ENCODE data around the gene CYTH1. TPM values are rescaled to one million over a fixed set of nuclear protein-coding genes. Genes with fewer than 3 reads are reported as not detected.

The CYTH1 gene
- total and polyA plus RNA-seq, 3 donors from 2014 or later, result 40.8 to 47.9 (median 42.2) TPM

DNA sequence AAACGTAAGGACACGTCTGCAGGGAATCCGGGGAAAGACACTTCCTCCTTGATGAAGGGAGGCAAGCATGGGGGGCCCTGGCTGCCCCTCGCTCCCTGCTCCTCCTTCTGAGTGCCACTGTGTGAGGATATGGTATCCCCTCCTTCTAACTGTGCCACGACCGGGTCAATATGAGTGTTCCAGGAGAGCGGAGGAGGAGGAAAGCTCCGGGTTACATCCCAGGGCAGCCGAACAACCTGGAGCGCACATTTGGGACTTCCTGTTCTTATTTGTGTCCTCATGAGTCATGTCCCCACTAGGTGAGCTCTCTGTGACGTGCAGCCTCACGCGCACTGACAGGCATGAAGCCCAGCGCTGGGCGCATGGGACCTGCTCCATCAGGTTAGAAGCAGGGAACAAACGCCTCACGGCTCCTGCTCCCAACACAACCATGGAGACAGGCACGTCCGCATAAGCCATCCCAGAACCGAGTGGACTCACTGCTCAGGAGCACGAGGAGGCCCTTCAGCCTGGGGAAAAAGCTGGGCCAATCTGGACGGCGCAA lies 112.0 kb downstream of the CYTH1 start:
- intact Hi-C loops (cut with DNase I; ENCODE audit: low total_unique reads), result no loop called here
- H3K27ac ChIP-seq, result no peak overlapping the region
- H3K27me3 ChIP-seq, result no peaks in the 10 kb centered on the region
- no peak overlapping the region for H3K4me3 ChIP-seq
- TF ChIP-seq, protein P1, sequence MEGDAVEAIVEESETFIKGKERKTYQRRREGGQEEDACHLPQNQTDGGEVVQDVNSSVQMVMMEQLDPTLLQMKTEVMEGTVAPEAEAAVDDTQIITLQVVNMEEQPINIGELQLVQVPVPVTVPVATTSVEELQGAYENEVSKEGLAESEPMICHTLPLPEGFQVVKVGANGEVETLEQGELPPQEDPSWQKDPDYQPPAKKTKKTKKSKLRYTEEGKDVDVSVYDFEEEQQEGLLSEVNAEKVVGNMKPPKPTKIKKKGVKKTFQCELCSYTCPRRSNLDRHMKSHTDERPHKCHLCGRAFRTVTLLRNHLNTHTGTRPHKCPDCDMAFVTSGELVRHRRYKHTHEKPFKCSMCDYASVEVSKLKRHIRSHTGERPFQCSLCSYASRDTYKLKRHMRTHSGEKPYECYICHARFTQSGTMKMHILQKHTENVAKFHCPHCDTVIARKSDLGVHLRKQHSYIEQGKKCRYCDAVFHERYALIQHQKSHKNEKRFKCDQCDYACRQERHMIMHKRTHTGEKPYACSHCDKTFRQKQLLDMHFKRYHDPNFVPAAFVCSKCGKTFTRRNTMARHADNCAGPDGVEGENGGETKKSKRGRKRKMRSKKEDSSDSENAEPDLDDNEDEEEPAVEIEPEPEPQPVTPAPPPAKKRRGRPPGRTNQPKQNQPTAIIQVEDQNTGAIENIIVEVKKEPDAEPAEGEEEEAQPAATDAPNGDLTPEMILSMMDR (IDR thresholded peaks at IDR 0.05), result no peak
- no peak for TF ChIP-seq POLR2A (IDR thresholded peaks at IDR 0.05)
- no peaks in the 10 kb centered on the region for H3K36me3 ChIP-seq (ENCODE audit: low read depth, missing control alignments)
- H3K9me3 ChIP-seq, result no peaks in the 10 kb centered on the region
- H3K4me1 ChIP-seq, result no peaks in the 10 kb centered on the region
- no peak for DNase-seq
- WGBS, 2 donors, result 91 to 92% methylated on average over 23 of the region's 23 CpGs

DNA sequence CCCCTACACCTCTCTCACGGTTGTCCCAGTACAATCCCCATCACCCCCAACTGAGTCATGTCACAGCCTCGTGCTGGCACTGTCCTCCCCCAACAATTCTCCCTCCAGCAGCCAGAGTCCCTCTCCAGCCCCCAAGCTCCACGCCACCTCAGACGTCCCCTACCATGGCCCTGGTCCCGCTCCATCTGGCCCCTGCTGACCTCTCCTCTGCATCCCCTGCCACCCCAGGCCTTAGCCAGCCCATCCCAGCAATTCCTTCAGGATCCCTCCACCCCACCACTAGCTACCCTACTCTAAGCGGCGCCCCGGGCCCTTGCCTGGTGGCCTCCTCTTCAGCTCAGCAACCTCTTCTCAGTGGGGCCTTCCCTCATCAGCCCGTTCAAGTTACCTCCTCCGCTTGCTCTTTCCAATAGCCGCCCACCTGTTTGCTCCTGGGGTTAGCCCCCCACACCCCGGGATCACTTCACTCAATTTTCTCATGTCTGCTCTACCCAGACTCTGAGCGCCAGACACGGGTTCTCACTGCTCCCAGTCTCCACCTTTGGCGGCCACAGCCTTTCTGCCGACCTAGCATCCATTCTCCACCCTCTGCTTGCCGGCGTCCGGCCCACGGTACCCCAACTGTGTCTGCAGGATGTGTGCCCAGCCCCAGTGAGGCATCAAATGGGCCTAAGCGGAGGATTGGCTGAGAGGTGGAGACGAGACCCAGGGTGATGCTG lies 112.7 kb downstream of the CYTH1 start:
- no peak overlapping the region for H3K27ac ChIP-seq
- no peak overlapping the region for H3K4me3 ChIP-seq
- H3K4me1 ChIP-seq, result no peaks in the 10 kb centered on the region
- H3K9me3 ChIP-seq, result no peaks in the 10 kb centered on the region
- no peak for DNase-seq
- no peak for TF ChIP-seq POLR2A (IDR thresholded peaks at IDR 0.05)
- TF ChIP-seq, protein P1 (IDR thresholded peaks at IDR 0.05), result no peak
- WGBS, 2 donors, result 94 to 96% methylated on average over 22 of the region's 22 CpGs
- intact Hi-C loops (cut with DNase I; ENCODE audit: low total_unique reads), result no loop called here
- H3K36me3 ChIP-seq (ENCODE audit: low read depth, missing control alignments), result no peaks in the 10 kb centered on the region
- H3K27me3 ChIP-seq, result no peaks in the 10 kb centered on the region

DNA sequence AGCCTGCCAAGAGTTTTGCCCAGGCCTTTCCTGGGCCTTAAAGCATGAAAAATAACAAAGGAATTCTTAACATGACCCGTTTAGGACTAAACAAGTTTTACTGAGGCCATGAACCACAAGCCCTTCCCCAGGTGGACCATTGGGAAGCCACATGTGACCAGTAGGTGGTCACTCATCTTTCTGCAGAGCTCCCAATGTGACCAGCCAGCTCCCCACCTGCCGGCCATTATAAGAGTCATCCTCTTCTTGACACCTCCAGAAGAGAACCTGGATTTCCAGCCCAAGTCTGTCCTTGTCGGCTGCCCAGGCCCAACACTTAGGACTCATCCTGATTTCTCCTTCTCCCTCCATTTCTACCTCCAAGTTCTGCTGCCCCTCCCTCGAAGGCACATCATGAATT lies 113.2 kb downstream of the CYTH1 start:
- intact Hi-C loops (cut with DNase I; ENCODE audit: low total_unique reads), result no loop called here
- Histone ChIP-seq H3K4me1 (no peaks in the 10 kb centered on the region), H3K9me3 (no peaks in the 10 kb centered on the region), H3K27me3 (no peaks in the 10 kb centered on the region), H3K27ac (no peak overlapping the region), H3K36me3 (ENCODE audit: low read depth, missing control alignments) (no peaks in the 10 kb centered on the region), H3K4me3 (no peak overlapping the region)
- WGBS, 2 donors, result 88 to 89% methylated on average over 4 of the region's 4 CpGs
- TF ChIP-seq POLR2A (IDR thresholded peaks at IDR 0.05), result no peak
- TF ChIP-seq, protein P1 (IDR thresholded peaks at IDR 0.05), result no peak
- no peak for DNase-seq

DNA sequence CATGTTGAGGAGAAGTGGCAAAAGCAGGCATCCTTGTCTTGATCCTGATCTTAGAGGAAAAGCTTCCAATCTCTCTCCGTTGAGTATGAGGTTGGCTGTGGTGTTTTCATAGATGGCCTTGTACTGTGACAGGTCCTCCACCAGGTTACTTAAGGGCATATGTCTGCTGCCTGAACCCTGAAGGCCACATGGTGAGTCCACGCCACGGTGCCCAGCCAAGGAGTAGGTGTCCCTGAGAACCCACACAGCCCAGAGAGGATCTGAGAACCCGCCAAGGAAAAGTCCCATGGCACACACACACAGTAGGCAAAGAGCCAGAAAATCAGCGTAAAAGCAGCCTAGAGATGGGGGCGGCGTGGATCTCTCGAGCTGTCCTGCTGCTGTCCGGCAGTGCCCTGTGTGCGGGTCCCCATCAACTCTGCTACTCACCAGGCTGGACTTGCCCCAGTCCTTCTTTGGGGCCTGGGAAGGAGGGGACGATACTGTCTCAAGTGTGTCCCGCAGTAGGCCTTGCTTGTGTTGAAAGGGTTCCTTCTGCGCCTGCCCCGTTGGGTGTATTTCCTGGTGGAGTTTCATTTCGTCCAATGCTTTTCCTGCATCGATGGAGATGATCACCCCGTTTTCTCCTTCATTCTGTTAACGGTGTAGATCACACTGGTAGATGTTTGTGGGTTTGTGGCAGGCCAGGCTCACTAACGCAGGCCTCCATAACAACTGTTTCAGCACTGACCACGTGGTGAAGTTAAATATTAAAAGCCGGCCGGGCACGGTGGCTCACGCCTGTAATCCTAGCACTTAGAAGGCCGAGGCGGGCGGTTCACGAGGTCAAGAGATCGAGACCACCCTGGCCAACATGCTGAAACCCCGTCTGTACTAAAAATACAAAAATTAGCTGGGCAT lies 114.1 kb downstream of the CYTH1 start:
- Histone ChIP-seq H3K36me3 (ENCODE audit: low read depth, missing control alignments) (no peaks in the 10 kb centered on the region), H3K27ac (no peak overlapping the region), H3K4me3 (no peak overlapping the region), H3K9me3 (no peaks in the 10 kb centered on the region), H3K4me1 (no peaks in the 10 kb centered on the region), H3K27me3 (no peaks in the 10 kb centered on the region)
- 94 to 95% methylated on average over 30 of the region's 30 CpGs for WGBS, 2 donors
- DNase-seq, result no peak
- intact Hi-C loops (cut with DNase I; ENCODE audit: low total_unique reads), result no loop called here
- TF ChIP-seq, protein P1 (IDR thresholded peaks at IDR 0.05), result no peak
- no peak for TF ChIP-seq POLR2A (IDR thresholded peaks at IDR 0.05)

All from testis (tissue), 3 donors.